GM21576 (cell line): ENCODE results near the gene SPATA21.
A peak's percentile ranks its signal among the peaks of the same experiment; 100 is the strongest.
"Not testable (repeated sequence)": the region's sequence is repeated elsewhere in the genome, so short reads cannot be mapped to it uniquely, and the experiment has no call there.

Experiments
- ATAC-seq: cut with Tn5 transposase; IDR thresholded peaks from one replicate; pipeline ENCODE4 v1.9.1; 2021; ENCODE audit warnings: mild to moderate bottlenecking, moderate library complexity; ENCODE audit not compliant: unreplicated experiment

The SPATA21 gene

GRCh38 chr1:16386454-16387113 lies 50.6 kb downstream of the SPATA21 start:
- ATAC-seq = no peak

GRCh38 chr1:16385659-16386453 lies 51.4 kb downstream of the SPATA21 start:
- no peak for ATAC-seq

GRCh38 chr1:16383888-16384287 lies 53.3 kb downstream of the SPATA21 start:
- ATAC-seq = no peak

GRCh38 chr1:16380868-16381267 lies 56.4 kb downstream of the SPATA21 start:
- no peak for ATAC-seq

- ATAC-seq = no peak
These were observed 58.8 kb downstream of the SPATA21 start for GRCh38 chr1:16378443-16378842.

GRCh38 chr1:16376971-16377370 lies 60.3 kb downstream of the SPATA21 start:
- no peak for ATAC-seq

GRCh38 chr1:16375521-16376340 lies 61.5 kb downstream of the SPATA21 start:
- no peak for ATAC-seq

GRCh38 chr1:16374266-16374665 lies 63.0 kb downstream of the SPATA21 start:
- no peak for ATAC-seq

GRCh38 chr1:16372535-16373285 lies 64.5 kb downstream of the SPATA21 start:
- ATAC-seq = no peak

GRCh38 chr1:16371725-16372124 lies 65.5 kb downstream of the SPATA21 start:
- no peak for ATAC-seq

- ATAC-seq = no peak
These were observed 67.4 kb downstream of the SPATA21 start for GRCh38 chr1:16369821-16370220.

GRCh38 chr1:16367968-16368890 lies 69.0 kb downstream of the SPATA21 start:
- ATAC-seq = no peak

GRCh38 chr1:16367258-16367967 lies 69.8 kb downstream of the SPATA21 start:
- ATAC-seq = peak; percentile 52

GRCh38 chr1:16366722-16367257 lies 70.4 kb downstream of the SPATA21 start, which contains the start of gene SZRD1:
SZRD1 (plus strand) TSS chr1:16367242; CDS start chr1:16367258, 16 bp downstream.
- peak; percentile 79 for ATAC-seq

GRCh38 chr1:16365146-16365498 lies 72.1 kb downstream of the SPATA21 start:
- not testable (repeated sequence) for ATAC-seq

GRCh38 chr1:16356867-16357266 lies 80.4 kb downstream of the SPATA21 start:
- no peak for ATAC-seq

- ATAC-seq = no peak
These were observed 82.6 kb downstream of the SPATA21 start for GRCh38 chr1:16354619-16355018.

GRCh38 chr1:16352842-16353535 lies 84.2 kb downstream of the SPATA21 start:
- ATAC-seq = no peak
